OCI-LY1 (cell line): ENCODE results near the gene PLBD2.

Experiments
- H2AFZ ChIP-seq: fragments of 200-600 bp; sonication (generic), shearing (Covaris generic); 2 replicates; pipeline ENCODE4 v1.6.0; 2014; ENCODE audit warnings: antibody characterized with exemption, mild to moderate bottlenecking, low read length
- H3F3A ChIP-seq: fragments of 200-600 bp; sonication (generic), shearing (Covaris generic); 2 replicates; pipeline ENCODE4 v1.6.0; 2014; ENCODE audit warnings: mild to moderate bottlenecking, antibody characterized with exemption, low read length, moderate library complexity; ENCODE audit not compliant: insufficient read depth
- H3K27ac ChIP-seq: fragments of 200-600 bp; sonication (generic); 2 replicates; pipeline ENCODE4 v1.5.1; 2014; ENCODE audit warnings: low read length, mixed run types, mild to moderate bottlenecking, low read depth; ENCODE audit not compliant: poor library complexity, severe bottlenecking
- H3K27me3 ChIP-seq: fragments of 200-600 bp; sonication (generic); 2 replicates; pipeline ENCODE4 v1.6.0; 2014; ENCODE audit warnings: antibody characterized with exemption, mild to moderate bottlenecking, low read length, moderate library complexity; ENCODE audit not compliant: insufficient read depth
- H3K36me3 ChIP-seq: fragments of 200-600 bp; sonication (generic); 2 replicates; pipeline ENCODE4 v1.6.1; 2014; ENCODE audit warnings: mild to moderate bottlenecking, antibody characterized with exemption, low read length, moderate library complexity, mixed read lengths; ENCODE audit not compliant: insufficient read depth
- H3K4me1 ChIP-seq: fragments of 200-600 bp; sonication (generic); 2 replicates; pipeline ENCODE4 v1.5.1; 2014; ENCODE audit warnings: mild to moderate bottlenecking, low read length, moderate library complexity; ENCODE audit not compliant: insufficient read depth, severe bottlenecking
- H3K4me2 ChIP-seq: fragments of 200-600 bp; sonication (generic), shearing (Covaris generic); 2 replicates; pipeline ENCODE4 v1.6.1; 2014; ENCODE audit warnings: low read length
- H3K4me3 ChIP-seq: fragments of 200-600 bp; sonication (generic); 2 replicates; pipeline ENCODE4 v1.5.1; 2014; ENCODE audit warnings: low read length, low read depth, mild to moderate bottlenecking, mixed read lengths; ENCODE audit not compliant: poor library complexity, severe bottlenecking
- H3K79me2 ChIP-seq: fragments of 200-600 bp; shearing (Covaris generic); 2 replicates; pipeline ENCODE4 v1.6.1; 2016; ENCODE audit warnings: mixed run types, low read length, mixed read lengths; ENCODE audit not compliant: insufficient read depth
- H3K9ac ChIP-seq: fragments of 200-600 bp; sonication (generic), shearing (Covaris generic); 2 replicates; pipeline ENCODE4 v1.6.1; 2014; ENCODE audit warnings: mild to moderate bottlenecking, low read length, mixed read lengths
- H3K9me2 ChIP-seq: fragments of 200-600 bp; sonication (generic), shearing (Covaris generic); 2 replicates; pipeline ENCODE4 v1.6.1; 2014; ENCODE audit warnings: low read depth, mild to moderate bottlenecking, low read length, mixed read lengths
- H3K9me3 ChIP-seq: fragments of 200-600 bp; shearing (Covaris generic); 2 replicates; pipeline ENCODE4 v1.6.1; 2014; ENCODE audit warnings: low read length, mixed read lengths
- H4K20me1 ChIP-seq: fragments of 200-600 bp; sonication (generic), shearing (Covaris generic); 2 replicates; pipeline ENCODE4 v1.6.0; 2016; ENCODE audit warnings: mild to moderate bottlenecking, low read length; ENCODE audit not compliant: insufficient read depth
- CTCF ChIP-seq: fragments of 200-600 bp; sonication (generic), shearing (Covaris generic); IDR thresholded peaks from 2 replicates; pipeline ENCODE4 v1.5.1; 2017; ENCODE audit warnings: mild to moderate bottlenecking, antibody characterized with exemption, low read length, moderate library complexity, mixed read lengths
- EZH2 ChIP-seq: fragments of 200-600 bp; sonication (generic), shearing (Covaris generic); IDR thresholded peaks from 2 replicates; pipeline ENCODE4 v1.8.0; 2017; ENCODE audit warnings: borderline replicate concordance, mixed run types, mild to moderate bottlenecking, antibody characterized with exemption, low read length, moderate library complexity, mixed read lengths

Gene PLBD2

DNA sequence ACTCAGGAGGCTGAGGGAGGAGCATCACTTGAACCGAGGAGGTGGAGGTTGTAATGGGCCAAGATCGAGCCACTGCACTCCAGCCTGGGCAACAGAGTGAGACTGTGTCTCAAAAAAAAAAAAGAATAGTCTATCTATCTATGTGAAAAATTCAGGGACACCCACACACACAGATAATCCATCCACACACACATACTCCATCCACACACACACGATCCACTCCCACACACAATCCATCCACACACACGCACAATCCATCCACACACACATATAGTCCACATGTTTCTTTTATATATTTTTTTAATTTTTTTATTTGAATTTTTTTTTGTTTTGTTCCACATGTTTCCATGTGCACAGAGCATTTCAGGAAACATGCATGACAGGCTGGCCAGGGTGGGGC lies 42.0 kb downstream of the PLBD2 start:
- Histone ChIP-seq H3K9me3 (no peaks in the 10 kb centered on the region), H3K79me2 (no peaks in the 10 kb centered on the region), H3K27ac (no peak overlapping the region), H2AFZ (no peak overlapping the region), H3K4me1 (no peaks in the 10 kb centered on the region), H3K9me2 (no peaks in the 10 kb centered on the region), H3K4me2 (no peak overlapping the region), H3F3A (no peaks in the 10 kb centered on the region), H4K20me1 (no peaks in the 10 kb centered on the region), H3K9ac (no peak overlapping the region), H3K36me3 (no peaks in the 10 kb centered on the region), H3K4me3 (no peak overlapping the region), H3K27me3 (0 out of 2 replicates have a peak, but pooled peaks cover 4% of the 10 kb centered on the region)
- TF ChIP-seq CTCF (no peak), EZH2 (no peak)

GRCh38 chr12:113401066-113402000 lies 42.9 kb downstream of the PLBD2 start:
- Histone ChIP-seq H3K4me3 (no peak overlapping the region), H3K9me2 (no peaks in the 10 kb centered on the region), H3K27ac (no peak overlapping the region), H3K27me3 (0 out of 2 replicates have a peak, but pooled peaks cover 4% of the 10 kb centered on the region), H3F3A (no peaks in the 10 kb centered on the region), H2AFZ (no peak overlapping the region), H3K4me2 (no peak overlapping the region), H4K20me1 (no peaks in the 10 kb centered on the region), H3K4me1 (no peaks in the 10 kb centered on the region), H3K79me2 (no peaks in the 10 kb centered on the region), H3K36me3 (no peaks in the 10 kb centered on the region), H3K9me3 (no peaks in the 10 kb centered on the region), H3K9ac (no peak overlapping the region)
- no peak for TF ChIP-seq EZH2
- no peak for TF ChIP-seq CTCF

- Histone ChIP-seq H3K9me2 (no peaks in the 10 kb centered on the region), H3K27ac (no peak overlapping the region), H3K36me3 (no peaks in the 10 kb centered on the region), H3K4me3 (no peak overlapping the region), H3K4me1 (no peaks in the 10 kb centered on the region), H4K20me1 (no peaks in the 10 kb centered on the region), H3F3A (no peaks in the 10 kb centered on the region), H3K4me2 (no peak overlapping the region), H3K27me3 (0 out of 2 replicates have a peak, but pooled peaks cover 4% of the 10 kb centered on the region), H3K9ac (no peak overlapping the region), H3K9me3 (no peaks in the 10 kb centered on the region), H3K79me2 (no peaks in the 10 kb centered on the region), H2AFZ (no peak overlapping the region)
- TF ChIP-seq EZH2 (no peak), CTCF (no peak)
These were observed 44.3 kb downstream of the PLBD2 start for GRCh38 chr12:113402586-113403260.
